ENCODE measurements around the gene STS.
"Not testable (repeated sequence)": the region's sequence is repeated elsewhere in the genome, so short reads cannot be mapped to it uniquely, and the experiment has no call there.

Gene STS

DNA sequence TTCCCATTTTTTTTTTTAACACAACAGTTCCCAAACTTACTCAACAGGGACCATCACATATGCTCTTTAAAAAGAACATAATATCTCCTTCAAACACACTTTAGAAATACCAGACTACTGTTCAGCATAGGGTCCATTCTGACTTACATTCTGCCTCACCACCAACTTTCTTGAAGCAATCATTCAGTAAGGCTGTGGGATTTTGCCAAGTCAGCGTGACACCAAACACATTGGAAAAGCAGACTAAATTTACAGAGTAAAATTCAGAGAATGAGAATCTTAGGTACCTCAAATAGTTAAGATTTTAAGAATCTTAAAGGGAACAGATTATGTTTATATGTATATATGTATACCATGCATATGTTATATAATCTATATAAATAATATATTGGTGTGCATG, 7.7 kb downstream of the STS start:
- WGBS = 89% methylated on average over 1 of the region's 1 CpG
- H3K4me1 ChIP-seq (ENCODE audit: insufficient read depth, low read length) = peaks cover 16% of the 10 kb centered on the region

DNA sequence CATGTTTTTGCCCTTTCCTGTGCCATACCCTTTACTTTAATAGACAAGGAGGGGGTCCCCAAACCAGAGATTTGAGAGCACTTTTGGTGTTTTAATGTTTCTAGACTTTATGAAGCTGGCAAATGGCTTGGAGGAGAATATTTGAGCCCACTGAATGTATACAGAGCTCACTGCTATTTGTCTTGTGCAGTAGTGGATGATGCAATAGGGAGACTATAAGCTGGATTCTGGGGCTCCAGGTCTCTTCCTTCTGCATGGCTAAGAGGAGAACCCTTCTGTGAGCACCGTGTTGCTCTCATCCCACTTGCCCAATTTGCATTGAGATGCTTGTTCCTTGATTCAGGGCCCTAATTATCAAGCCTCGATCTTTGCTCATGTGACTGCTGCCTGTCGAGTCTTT, 9.4 kb downstream of the STS start:
- no peaks in the 10 kb centered on the region for H3K36me3 ChIP-seq (ENCODE audit: insufficient read depth, low read length)
- no peak overlapping the region for H3K27ac ChIP-seq (ENCODE audit: low read depth, low read length)
- H3K4me3 ChIP-seq (ENCODE audit: low read length) = no peak overlapping the region
- H3K4me1 ChIP-seq (ENCODE audit: insufficient read depth, low read length) = peaks cover 16% of the 10 kb centered on the region
- no peaks in the 10 kb centered on the region for H3K9me3 ChIP-seq (ENCODE audit: insufficient read depth, low read depth, low read length)
- no peak overlapping the region for H3K9ac ChIP-seq (ENCODE audit: low read depth, low read length)
- WGBS = 88% methylated on average over 3 of the region's 3 CpGs
- H3K27me3 ChIP-seq (ENCODE audit: insufficient read depth, low read length) = no peaks in the 10 kb centered on the region

More for the DNA sequence above, 7.7 kb downstream of the STS start:
- Histone ChIP-seq H3K27ac (ENCODE audit: low read depth, low read length) (no peak overlapping the region), H3K36me3 (ENCODE audit: insufficient read depth, low read length) (no peaks in the 10 kb centered on the region), H3K27me3 (ENCODE audit: insufficient read depth, low read length) (no peaks in the 10 kb centered on the region), H3K9me3 (ENCODE audit: insufficient read depth, low read depth, low read length) (no peaks in the 10 kb centered on the region), H3K9ac (ENCODE audit: low read depth, low read length) (no peak overlapping the region), H3K4me3 (ENCODE audit: low read length) (no peak overlapping the region)

DNA sequence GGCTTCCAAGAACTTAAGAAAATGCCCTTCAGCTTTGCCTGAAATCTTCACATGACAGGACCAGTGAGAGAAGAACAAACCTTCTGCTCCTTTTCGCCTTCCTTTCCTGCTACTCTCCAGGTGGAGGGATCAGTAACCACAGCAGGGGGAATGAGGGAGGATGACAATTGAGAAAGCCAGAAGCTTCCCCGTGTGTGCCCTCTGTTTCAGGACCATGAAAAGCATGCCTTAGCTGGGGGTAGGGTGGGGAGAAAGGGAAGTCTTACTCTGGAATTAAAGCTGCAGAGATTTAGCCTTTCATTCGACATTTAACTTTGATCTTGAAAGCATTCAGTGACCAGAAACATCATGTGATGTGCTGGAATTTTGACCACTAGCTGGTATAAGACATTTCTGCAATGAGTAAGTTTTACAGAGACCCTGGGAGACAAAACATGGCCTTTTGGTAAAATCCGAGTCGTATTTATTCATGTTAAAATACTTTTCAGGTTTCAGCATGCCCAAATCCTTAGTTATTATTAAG, 11.0 kb downstream of the STS start:
- Histone ChIP-seq H3K9ac (ENCODE audit: low read depth, low read length) (no peak overlapping the region), H3K27me3 (ENCODE audit: insufficient read depth, low read length) (no peaks in the 10 kb centered on the region), H3K36me3 (ENCODE audit: insufficient read depth, low read length) (no peaks in the 10 kb centered on the region), H3K9me3 (ENCODE audit: insufficient read depth, low read depth, low read length) (no peaks in the 10 kb centered on the region), H3K4me3 (ENCODE audit: low read length) (no peak overlapping the region), H3K27ac (ENCODE audit: low read depth, low read length) (no peak overlapping the region), H3K4me1 (ENCODE audit: insufficient read depth, low read length) (peaks cover 16% of the 10 kb centered on the region)
- 35% methylated on average over 2 of the region's 5 CpGs for WGBS

DNA sequence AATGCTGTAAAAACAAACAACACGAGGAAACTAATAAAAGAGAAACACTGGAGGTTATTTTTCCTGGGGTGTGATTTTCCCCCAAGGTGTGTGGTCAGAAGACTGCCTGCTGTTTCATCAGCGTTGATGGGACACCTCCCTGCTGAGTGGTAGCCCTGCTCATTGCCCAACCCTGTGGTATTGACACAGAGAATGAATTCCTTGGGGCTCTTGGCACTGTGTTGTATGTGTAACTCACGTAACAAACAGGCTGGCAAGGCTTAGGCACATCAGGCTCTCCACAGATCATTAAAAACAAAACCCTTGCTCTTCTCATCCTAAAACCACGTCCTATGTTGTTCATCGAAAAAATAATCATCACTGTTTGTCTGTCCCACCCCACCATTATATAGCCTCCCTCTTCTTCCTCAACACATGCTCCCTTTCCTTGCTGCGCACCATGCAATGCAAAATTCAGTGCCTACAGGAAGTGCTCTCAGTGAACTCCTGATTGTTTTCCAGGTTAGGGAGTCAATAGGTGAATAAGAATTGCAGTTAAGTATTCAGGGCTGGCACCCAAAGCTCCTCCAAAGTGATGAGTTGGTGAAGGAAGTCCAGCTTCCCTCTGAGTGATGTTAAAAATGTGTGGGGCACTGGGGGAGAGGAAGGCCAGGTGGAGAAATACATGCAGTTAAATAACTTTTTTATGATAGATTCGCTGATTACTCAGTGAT, 11.8 kb downstream of the STS start:
- H3K4me1 ChIP-seq (ENCODE audit: insufficient read depth, low read length) = peaks cover 16% of the 10 kb centered on the region
- 76% methylated on average over 7 of the region's 7 CpGs for WGBS
- no peaks in the 10 kb centered on the region for H3K27me3 ChIP-seq (ENCODE audit: insufficient read depth, low read length)
- H3K9me3 ChIP-seq (ENCODE audit: insufficient read depth, low read depth, low read length) = no peaks in the 10 kb centered on the region
- H3K27ac ChIP-seq (ENCODE audit: low read depth, low read length) = no peak overlapping the region
- no peaks in the 10 kb centered on the region for H3K36me3 ChIP-seq (ENCODE audit: insufficient read depth, low read length)
- H3K4me3 ChIP-seq (ENCODE audit: low read length) = no peak overlapping the region
- no peak overlapping the region for H3K9ac ChIP-seq (ENCODE audit: low read depth, low read length)

DNA sequence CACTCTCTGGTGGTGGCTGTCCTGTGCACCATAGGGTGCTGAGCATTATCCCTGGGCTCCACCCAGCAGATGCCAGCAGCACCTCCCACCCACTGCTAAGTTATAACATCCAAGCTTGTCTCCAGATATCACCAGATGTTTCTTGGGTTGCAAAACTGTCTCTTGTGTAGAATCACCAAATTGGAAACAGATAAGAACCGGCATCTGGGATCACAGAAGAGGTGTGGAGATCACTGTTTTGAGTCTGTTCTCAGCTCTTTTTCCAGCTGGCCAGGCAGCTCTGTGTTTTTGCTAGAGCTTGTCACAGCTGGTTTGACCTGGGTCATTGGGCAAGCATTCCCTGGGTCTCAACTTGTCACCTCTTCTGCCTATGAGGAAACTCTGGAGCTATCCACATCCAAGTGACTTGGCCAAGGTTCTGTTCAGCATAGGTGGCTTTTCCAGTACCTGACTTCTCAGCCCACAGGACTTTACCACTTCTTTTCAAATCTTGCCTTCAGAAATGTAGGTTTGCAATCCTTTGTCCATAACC, 15.7 kb downstream of the STS start:
- Histone ChIP-seq H3K4me1 (ENCODE audit: insufficient read depth, low read length) (peaks cover 16% of the 10 kb centered on the region), H3K27ac (ENCODE audit: low read depth, low read length) (no peak overlapping the region)
- WGBS = 93% methylated on average over 1 of the region's 1 CpG

DNA sequence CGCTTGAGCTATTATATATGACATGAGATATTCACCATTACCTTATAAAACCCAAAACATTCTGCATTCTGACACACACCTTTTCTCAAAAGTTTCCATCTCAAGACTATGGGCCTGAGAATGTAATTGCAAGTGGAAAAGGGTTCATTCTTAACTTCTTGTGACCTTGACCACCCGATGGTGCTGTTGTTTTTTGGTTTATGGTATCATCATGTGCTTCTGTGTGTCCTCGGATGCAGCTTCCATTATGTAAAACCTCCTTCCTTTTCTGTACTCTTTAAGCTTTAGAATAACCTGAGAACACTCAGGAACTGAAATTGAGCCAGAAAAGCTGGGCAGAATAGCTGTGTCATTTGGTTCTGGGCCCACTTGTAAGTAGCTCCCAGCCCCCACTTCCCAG, 16.7 kb downstream of the STS start:
- WGBS = 100% methylated on average over 2 of the region's 3 CpGs
- Histone ChIP-seq H3K9me3 (ENCODE audit: insufficient read depth, low read depth, low read length) (no peaks in the 10 kb centered on the region), H3K4me1 (ENCODE audit: insufficient read depth, low read length) (peaks cover 10% of the 10 kb centered on the region)

More for the DNA sequence above, 15.7 kb downstream of the STS start:
- H3K9me3 ChIP-seq (ENCODE audit: insufficient read depth, low read depth, low read length) = no peaks in the 10 kb centered on the region
- no peak overlapping the region for H3K9ac ChIP-seq (ENCODE audit: low read depth, low read length)
- no peaks in the 10 kb centered on the region for H3K27me3 ChIP-seq (ENCODE audit: insufficient read depth, low read length)
- no peaks in the 10 kb centered on the region for H3K36me3 ChIP-seq (ENCODE audit: insufficient read depth, low read length)
- no peak overlapping the region for H3K4me3 ChIP-seq (ENCODE audit: low read length)

DNA sequence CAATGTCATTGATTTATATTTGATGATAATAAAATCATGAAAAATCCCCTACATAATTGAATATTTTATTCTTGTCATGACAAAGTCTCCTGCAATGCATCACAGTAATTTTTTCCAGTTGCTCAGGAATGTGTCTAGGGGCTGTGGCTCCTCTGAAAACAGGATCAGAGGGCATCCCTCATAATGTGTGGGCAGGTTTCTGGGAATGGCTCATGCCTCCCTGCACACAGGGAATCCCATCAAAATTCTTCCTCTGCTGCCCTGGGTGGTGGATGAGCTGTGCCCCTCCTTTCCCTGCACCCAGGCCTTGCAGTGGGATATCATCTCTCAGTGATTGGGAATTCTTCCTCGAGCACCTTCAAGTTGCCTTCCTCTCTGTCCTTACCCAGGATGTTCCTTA, 20.9 kb downstream of the STS start:
- Histone ChIP-seq H3K9ac (ENCODE audit: low read depth, low read length) (no peak overlapping the region), H3K36me3 (ENCODE audit: insufficient read depth, low read length) (no peaks in the 10 kb centered on the region), H3K9me3 (ENCODE audit: insufficient read depth, low read depth, low read length) (no peaks in the 10 kb centered on the region), H3K27ac (ENCODE audit: low read depth, low read length) (no peak overlapping the region), H3K4me3 (ENCODE audit: low read length) (no peak overlapping the region), H3K27me3 (ENCODE audit: insufficient read depth, low read length) (no peaks in the 10 kb centered on the region), H3K4me1 (ENCODE audit: insufficient read depth, low read length) (no peaks in the 10 kb centered on the region)
- 82% methylated on average over 1 of the region's 1 CpG for WGBS

More for the DNA sequence above, 16.7 kb downstream of the STS start:
- Histone ChIP-seq H3K27me3 (ENCODE audit: insufficient read depth, low read length) (no peaks in the 10 kb centered on the region), H3K9ac (ENCODE audit: low read depth, low read length) (no peak overlapping the region), H3K4me3 (ENCODE audit: low read length) (no peak overlapping the region), H3K27ac (ENCODE audit: low read depth, low read length) (no peak overlapping the region), H3K36me3 (ENCODE audit: insufficient read depth, low read length) (no peaks in the 10 kb centered on the region)

DNA sequence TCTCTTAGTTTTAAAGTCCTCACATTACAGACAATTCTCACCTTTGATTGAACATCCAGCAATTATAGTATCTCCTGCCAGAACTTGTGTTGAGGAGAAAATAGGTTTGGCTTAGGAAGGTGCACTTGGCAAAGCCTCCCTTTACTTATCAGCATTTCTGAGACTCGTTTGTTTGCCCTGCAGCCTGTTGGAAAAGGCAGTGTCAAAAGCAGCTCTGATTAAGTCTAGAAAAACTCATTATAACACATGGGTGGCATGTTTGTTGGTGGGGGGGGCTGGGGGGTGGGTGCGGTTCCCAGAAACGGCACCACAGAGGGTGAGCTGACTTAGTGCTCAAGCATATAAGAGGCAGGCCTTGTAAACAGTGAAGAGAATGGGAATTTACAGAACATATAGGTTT, 22.1 kb downstream of the STS start:
- Histone ChIP-seq H3K9ac (ENCODE audit: low read depth, low read length) (no peak overlapping the region), H3K27ac (ENCODE audit: low read depth, low read length) (no peak overlapping the region), H3K9me3 (ENCODE audit: insufficient read depth, low read depth, low read length) (no peaks in the 10 kb centered on the region), H3K4me1 (ENCODE audit: insufficient read depth, low read length) (no peaks in the 10 kb centered on the region), H3K36me3 (ENCODE audit: insufficient read depth, low read length) (no peaks in the 10 kb centered on the region), H3K27me3 (ENCODE audit: insufficient read depth, low read length) (no peaks in the 10 kb centered on the region), H3K4me3 (ENCODE audit: low read length) (no peak overlapping the region)
- 100% methylated on average over 2 of the region's 3 CpGs for WGBS

DNA sequence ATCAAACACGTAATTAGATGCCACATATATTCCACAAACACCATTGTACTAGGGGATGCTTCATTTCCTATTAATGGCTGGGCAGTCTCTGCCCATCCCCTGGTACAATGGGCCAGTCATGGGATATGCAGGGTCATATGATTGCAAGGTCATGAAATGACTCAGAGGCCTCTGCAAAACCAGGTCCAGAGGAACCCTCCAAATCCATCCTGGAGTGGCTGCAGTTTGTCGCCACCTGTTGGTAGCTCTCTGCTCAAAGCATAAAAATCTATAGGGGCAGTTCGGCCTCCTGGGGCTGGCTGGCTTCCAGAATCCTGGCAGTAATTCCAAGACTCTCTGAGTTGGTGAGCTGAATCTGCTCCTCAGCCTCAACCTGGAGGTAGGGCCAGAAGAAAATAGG, 23.4 kb downstream of the STS start:
- H3K27me3 ChIP-seq (ENCODE audit: insufficient read depth, low read length) = no peaks in the 10 kb centered on the region
- H3K27ac ChIP-seq (ENCODE audit: low read depth, low read length) = no peak overlapping the region
- WGBS = 85% methylated on average over 2 of the region's 3 CpGs
- H3K36me3 ChIP-seq (ENCODE audit: insufficient read depth, low read length) = no peaks in the 10 kb centered on the region
- no peak overlapping the region for H3K4me3 ChIP-seq (ENCODE audit: low read length)
- no peak overlapping the region for H3K9ac ChIP-seq (ENCODE audit: low read depth, low read length)
- H3K4me1 ChIP-seq (ENCODE audit: insufficient read depth, low read length) = no peaks in the 10 kb centered on the region
- H3K9me3 ChIP-seq (ENCODE audit: insufficient read depth, low read depth, low read length) = no peaks in the 10 kb centered on the region

DNA sequence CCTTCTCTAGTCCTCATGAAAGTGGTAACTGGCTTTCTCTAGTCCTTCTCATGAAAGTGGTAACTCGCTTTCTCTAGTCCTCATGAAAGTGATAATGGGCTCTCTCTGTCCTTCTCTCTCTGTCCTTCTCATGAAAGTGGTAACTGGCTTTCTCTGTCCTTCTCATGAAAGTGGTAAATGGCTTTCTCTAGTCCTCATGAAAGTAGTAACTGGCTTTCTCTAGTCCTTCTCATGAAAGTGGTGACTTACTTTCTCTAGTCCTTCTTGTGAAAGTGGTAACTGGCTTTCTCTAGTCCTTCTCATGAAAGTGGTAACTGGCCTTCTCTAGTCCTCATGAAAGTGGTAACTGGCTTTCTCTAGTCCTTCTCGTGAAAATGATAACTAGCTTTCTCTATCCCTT, 31.3 kb downstream of the STS start:
- not testable (repeated sequence) for H3K4me1 ChIP-seq (ENCODE audit: insufficient read depth, low read length); H3K27me3 ChIP-seq (ENCODE audit: insufficient read depth, low read length); H3K36me3 ChIP-seq (ENCODE audit: insufficient read depth, low read length); H3K27ac ChIP-seq (ENCODE audit: low read depth, low read length); H3K4me3 ChIP-seq (ENCODE audit: low read length); H3K9me3 ChIP-seq (ENCODE audit: insufficient read depth, low read depth, low read length); H3K9ac ChIP-seq (ENCODE audit: low read depth, low read length)
- 88% methylated on average over 1 of the region's 2 CpGs for WGBS

DNA sequence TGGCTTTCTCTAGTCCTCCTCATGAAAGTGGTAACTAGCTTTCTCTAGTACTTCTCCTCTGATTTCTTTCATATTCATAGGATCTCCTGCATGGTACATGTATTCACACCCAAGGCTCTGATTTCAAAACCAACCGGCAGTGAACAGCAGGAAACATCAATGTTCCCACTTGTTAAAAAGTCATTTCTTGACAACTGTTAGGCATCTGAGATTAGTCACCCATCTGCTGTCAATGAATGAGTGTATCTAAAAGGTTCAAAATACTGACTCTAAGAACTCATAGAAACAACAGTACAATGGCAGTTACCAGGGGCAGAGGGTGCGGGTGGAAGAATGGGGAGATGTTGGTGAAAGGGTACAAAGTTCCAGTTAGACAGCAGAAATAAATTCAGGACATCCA, 31.9 kb downstream of the STS start:
- no peaks in the 10 kb centered on the region for H3K36me3 ChIP-seq (ENCODE audit: insufficient read depth, low read length)
- WGBS = 94% methylated on average over 2 of the region's 2 CpGs
- no peak overlapping the region for H3K4me3 ChIP-seq (ENCODE audit: low read length)
- H3K4me1 ChIP-seq (ENCODE audit: insufficient read depth, low read length) = no peaks in the 10 kb centered on the region
- H3K27ac ChIP-seq (ENCODE audit: low read depth, low read length) = no peak overlapping the region
- H3K27me3 ChIP-seq (ENCODE audit: insufficient read depth, low read length) = no peaks in the 10 kb centered on the region
- H3K9ac ChIP-seq (ENCODE audit: low read depth, low read length) = no peak overlapping the region
- no peaks in the 10 kb centered on the region for H3K9me3 ChIP-seq (ENCODE audit: insufficient read depth, low read depth, low read length)
